Tibial nerve (tissue), 4 donors: ENCODE results near the gene SNU13. TPM values are rescaled to one million over a fixed set of nuclear protein-coding genes. Genes with fewer than 3 reads are reported as not detected.

Experiments used
- DNase-seq, 2 donors: peaks; one replicate each; pipeline ENCODE4 v3.0.0-alpha.2; 2019; ENCODE audit warnings: low spot score in 2 of 2
- H3K27ac ChIP-seq, 4 donors: fragments of 200-600 bp; sonication (generic) in 3 of 4; one replicate each; pipeline ENCODE4 v1.5.1; 2017 to 2019; ENCODE audit warnings: mild to moderate bottlenecking in 1 of 4
- H3K27me3 ChIP-seq, 2 donors: fragments of 200-600 bp; sonication (generic) in 1 of 2; one replicate each; pipeline versions ENCODE4 v1.5.1 to v1.6.0; 2017 to 2019
- H3K36me3 ChIP-seq, 3 donors: fragments of 200-600 bp; sonication (generic); one replicate each; pipeline ENCODE4 v1.5.1; 2018 to 2019
- H3K4me1 ChIP-seq, 4 donors: fragments of 200-600 bp; sonication (generic) in 3 of 4; one replicate each; pipeline ENCODE4 v1.5.1; 2017 to 2019
- H3K4me3 ChIP-seq, 4 donors: fragments of 200-600 bp; sonication (generic) in 3 of 4; one replicate each; pipeline ENCODE4 v1.5.1; 2017 to 2019; ENCODE audit warnings: mild to moderate bottlenecking in 1 of 4, moderate library complexity in 1 of 4
- H3K9me3 ChIP-seq, 4 donors: fragments of 200-600 bp; sonication (generic) in 3 of 4; one replicate each; pipeline ENCODE4 v1.5.1; 2017 to 2019
- CTCF ChIP-seq, 5 experiments: fragments of 200-600 bp in 3 of 5; fragments of 450-650 bp in 2 of 5; sonication (generic) in 3 of 5; IDR thresholded peaks; one replicate each; pipeline ENCODE4 v1.5.1; 2016 to 2019; ENCODE audit warnings: antibody characterized with exemption in 5 of 5, mild to moderate bottlenecking in 3 of 5, moderate library complexity in 2 of 5
- EP300 ChIP-seq, 2 donors: sonication (generic); formaldehyde crosslinking; IDR thresholded peaks; one replicate each; pipeline ENCODE4 v1.6.1; 2017; ENCODE audit warnings: antibody characterized with exemption in 2 of 2, mild to moderate bottlenecking in 1 of 2
- POLR2A ChIP-seq, 2 donors: fragments of 450-650 bp; IDR thresholded peaks; one replicate each; pipeline ENCODE4 v1.6.1; 2017; ENCODE audit warnings: antibody characterized with exemption in 2 of 2, mild to moderate bottlenecking in 2 of 2, moderate library complexity in 2 of 2
- whole genome bisulfite sequencing, 2 donors: methylation state at CpG; one replicate each; pipeline ENCODE4 v1.1.5; 2018; 5-methylcytosine and 5-hydroxymethylcytosine counted together
- total RNA-seq, 4 donors: library from RNA; depleted of rRNA; stranded (reverse); fragments of >200 nt; gene quantifications; one replicate each; pipeline ENCODE4 v1.1.0, GENCODE V29; 2016

SNU13 gene
- total RNA-seq, 4 donors from 2014 or later = 66.3 to 104 (median 90.6) TPM

GRCh38 chr22:41659941-41660340 lies 28.7 kb downstream of the SNU13 start:
- no peak for DNase-seq
- 76 to 90% methylated on average over 1 of the region's 1 CpG for WGBS, 2 donors
- H3K4me3 ChIP-seq = no peak overlapping the region
- TF ChIP-seq POLR2A (IDR thresholded peaks at IDR 0.05) (no peak), CTCF (IDR thresholded peaks at IDR 0.05) (no peak), EP300 (IDR thresholded peaks at IDR 0.05) (no peak)
- H3K27me3 ChIP-seq = no peaks in the 10 kb centered on the region
- H3K4me1 ChIP-seq = no peaks in the 10 kb centered on the region
- no peaks in the 10 kb centered on the region for H3K9me3 ChIP-seq
- no peak overlapping the region for H3K27ac ChIP-seq
- peaks cover 8 to 100% (median 46%) of the 10 kb centered on the region in 3 donors for H3K36me3 ChIP-seq

- DNase-seq = no peak
- Histone ChIP-seq H3K27ac (no peak overlapping the region), H3K9me3 (no peaks in the 10 kb centered on the region), H3K4me1 (no peaks in the 10 kb centered on the region), H3K27me3 (no peaks in the 10 kb centered on the region), H3K36me3 (peaks cover 5 to 100% (median 50%) of the 10 kb centered on the region in 3 donors), H3K4me3 (no peak overlapping the region)
- TF ChIP-seq CTCF (IDR thresholded peaks at IDR 0.05) = no peak
- TF ChIP-seq POLR2A (IDR thresholded peaks at IDR 0.05) = no peak
- no peak for TF ChIP-seq EP300 (IDR thresholded peaks at IDR 0.05)
- WGBS, 2 donors = 90 to 91% methylated on average over 17 of the region's 17 CpGs
Measured at GRCh38 chr22:41658869-41659268, 29.8 kb downstream of the SNU13 start.

GRCh38 chr22:41657709-41658108 lies 31.0 kb downstream of the SNU13 start:
- Histone ChIP-seq H3K9me3 (no peaks in the 10 kb centered on the region), H3K27me3 (no peaks in the 10 kb centered on the region), H3K4me1 (no peaks in the 10 kb centered on the region), H3K36me3 (peaks cover 5 to 100% (median 54%) of the 10 kb centered on the region in 3 donors), H3K27ac (no peak overlapping the region), H3K4me3 (no peak overlapping the region)
- DNase-seq = no peak
- WGBS, 2 donors = 98% methylated on average over 6 of the region's 6 CpGs
- TF ChIP-seq POLR2A (IDR thresholded peaks at IDR 0.05) = no peak

GRCh38 chr22:41656556-41656955 lies 32.1 kb downstream of the SNU13 start:
- TF ChIP-seq CTCF (IDR thresholded peaks at IDR 0.05) (no peak), EP300 (IDR thresholded peaks at IDR 0.05) (no peak), POLR2A (IDR thresholded peaks at IDR 0.05) (no peak)
- WGBS, 2 donors = 68 to 73% methylated on average over 5 of the region's 5 CpGs
- H3K9me3 ChIP-seq = no peaks in the 10 kb centered on the region
- H3K27ac ChIP-seq = no peak overlapping the region
- no peaks in the 10 kb centered on the region for H3K4me1 ChIP-seq
- H3K4me3 ChIP-seq = no peak overlapping the region
- no peak for DNase-seq
- peaks cover 7 to 100% (median 66%) of the 10 kb centered on the region in 3 donors for H3K36me3 ChIP-seq
- H3K27me3 ChIP-seq = no peaks in the 10 kb centered on the region

- Histone ChIP-seq H3K27ac (no peak overlapping the region), H3K36me3 (peaks cover 7 to 99% (median 52%) of the 10 kb centered on the region in 3 donors), H3K27me3 (no peaks in the 10 kb centered on the region), H3K9me3 (no peaks in the 10 kb centered on the region), H3K4me3 (no peak overlapping the region), H3K4me1 (no peaks in the 10 kb centered on the region)
- TF ChIP-seq EP300 (IDR thresholded peaks at IDR 0.05) (no peak), CTCF (IDR thresholded peaks at IDR 0.05) (no peak), POLR2A (IDR thresholded peaks at IDR 0.05) (no peak)
- WGBS, 2 donors = 90 to 95% methylated on average over 3 of the region's 3 CpGs
- DNase-seq = no peak
Measured at GRCh38 chr22:41654322-41654721, 34.3 kb downstream of the SNU13 start.

- DNase-seq = no peak
- Histone ChIP-seq H3K27me3 (no peaks in the 10 kb centered on the region), H3K4me1 (no peaks in the 10 kb centered on the region), H3K9me3 (no peaks in the 10 kb centered on the region), H3K36me3 (peaks cover 7 to 98% (median 42%) of the 10 kb centered on the region in 3 donors), H3K4me3 (no peak overlapping the region), H3K27ac (no peak overlapping the region)
- TF ChIP-seq CTCF (IDR thresholded peaks at IDR 0.05) (no peak), EP300 (IDR thresholded peaks at IDR 0.05) (no peak), POLR2A (IDR thresholded peaks at IDR 0.05) (no peak)
- 95 to 97% methylated on average over 11 of the region's 11 CpGs for WGBS, 2 donors
Measured at GRCh38 chr22:41650821-41651220, 37.8 kb downstream of the SNU13 start.
